ENCODE data around the gene SKAP2. TPM values are rescaled to one million over a fixed set of nuclear protein-coding genes. Genes with fewer than 3 reads are reported as not detected.
A peak's percentile ranks its signal among the peaks of the same experiment; 100 is the strongest.

The SKAP2 gene
- 10 to 100 TPM in 1 of 2 experiments, 1 to 10 TPM in 1; 9.1 to 10.2 TPM for total RNA-seq

DNA sequence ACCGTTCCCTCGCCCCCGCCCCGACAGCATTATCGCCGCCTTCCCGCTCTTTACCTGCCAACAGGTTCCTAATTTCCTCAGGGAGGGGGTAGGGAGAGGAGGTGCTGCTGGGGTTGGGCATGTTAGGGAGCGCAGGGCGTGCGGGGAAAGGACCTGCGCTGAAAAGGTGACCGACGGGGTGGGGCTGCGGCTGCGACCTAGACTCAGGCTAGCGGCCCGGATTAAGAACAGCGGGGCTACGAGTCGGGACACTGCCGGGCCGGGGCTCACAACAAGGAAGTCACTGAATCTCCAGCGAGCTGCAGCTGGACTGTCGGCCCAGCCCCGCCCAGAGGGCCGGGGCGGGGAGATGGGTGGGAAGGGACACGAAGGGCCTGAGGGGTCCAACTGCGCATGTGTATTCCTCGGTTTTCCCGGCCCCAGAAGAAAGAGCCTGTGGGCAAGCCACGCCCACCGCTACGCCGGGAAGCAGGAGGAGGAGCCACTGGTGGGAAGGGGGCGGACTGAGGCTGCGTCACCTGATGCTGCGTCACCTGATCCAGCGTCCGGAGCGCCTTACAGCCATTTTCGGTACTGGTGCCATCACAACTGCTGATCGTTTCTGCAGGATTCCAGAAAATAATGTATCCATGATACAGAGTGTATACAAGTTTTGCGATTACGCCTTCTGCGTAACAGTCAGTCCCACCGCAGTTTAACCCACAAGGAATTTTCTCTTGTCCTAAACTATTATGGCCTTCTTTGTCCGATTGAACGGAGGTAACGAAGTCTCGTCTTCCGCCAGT, at the start of gene SKAP2:
Gene SKAP2 (minus strand): TSS at position 282 of the 785 bp plus-strand sequence. CDS start 161 bp downstream, at position 121.
- Mint-ChIP-seq H3K4me1 (peaks cover 13% of the 10 kb centered on the region), H3K36me3 (peaks cover 3% of the 10 kb centered on the region), H3K4me3 (peak within 1 kb of the TSS; percentile 93), H3K27ac (peak within 1 kb of the TSS; percentile 83), H3K9me3 (peaks cover 2% of the 10 kb centered on the region), H3K27me3 (peaks cover 58% of the 10 kb centered on the region)
- DNase-seq: peak; percentile 89

- Mint-ChIP-seq H3K27ac (no peak overlapping the region), H3K9me3 (no peaks in the 10 kb centered on the region), H3K36me3 (no peaks in the 10 kb centered on the region), H3K4me3 (no peak overlapping the region), H3K4me1 (no peaks in the 10 kb centered on the region), H3K27me3 (peaks cover 15% of the 10 kb centered on the region)
- no peak for DNase-seq
Measured at GRCh38 chr7:26912933-26913536, 48.6 kb upstream of the SKAP2 start.

DNA sequence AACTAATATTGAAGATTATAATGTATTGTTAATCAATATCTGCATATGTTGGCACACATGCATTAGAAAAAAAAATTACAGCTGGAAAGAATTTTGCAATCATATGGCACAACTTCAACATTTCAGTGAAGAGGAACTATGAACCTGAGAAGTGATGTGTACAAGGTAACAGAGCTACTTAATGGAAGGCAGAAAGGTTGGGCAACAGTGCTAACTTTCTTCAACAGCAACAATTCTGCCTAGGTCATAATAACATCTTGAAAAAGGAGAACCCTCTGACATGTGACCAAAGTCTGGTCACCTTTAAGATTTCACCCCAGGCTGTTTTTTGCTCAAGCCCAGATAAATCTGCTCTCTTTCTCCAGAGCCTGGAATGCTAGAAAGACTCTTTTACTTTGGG, 47.9 kb upstream of the SKAP2 start:
- H3K27me3 Mint-ChIP-seq: peaks cover 8% of the 10 kb centered on the region

GRCh38 chr7:26910221-26910620, 45.8 kb upstream of the SKAP2 start:
- no peak for DNase-seq
- Mint-ChIP-seq H3K4me3 (no peak overlapping the region), H3K27ac (no peak overlapping the region), H3K9me3 (no peaks in the 10 kb centered on the region), H3K4me1 (no peaks in the 10 kb centered on the region), H3K27me3 (peaks cover 3% of the 10 kb centered on the region), H3K36me3 (no peaks in the 10 kb centered on the region)

More for the DNA sequence above, 47.9 kb upstream of the SKAP2 start:
- Mint-ChIP-seq H3K9me3 (no peaks in the 10 kb centered on the region), H3K27ac (no peak overlapping the region), H3K4me1 (no peaks in the 10 kb centered on the region), H3K4me3 (no peak overlapping the region), H3K36me3 (no peaks in the 10 kb centered on the region)
- no peak for DNase-seq

GRCh38 chr7:26900251-26900650, 35.9 kb upstream of the SKAP2 start:
- Mint-ChIP-seq H3K9me3 (no peaks in the 10 kb centered on the region), H3K4me3 (no peak overlapping the region), H3K27me3 (peaks cover 32% of the 10 kb centered on the region), H3K4me1 (no peaks in the 10 kb centered on the region), H3K27ac (no peak overlapping the region), H3K36me3 (no peaks in the 10 kb centered on the region)
- DNase-seq: no peak

DNA sequence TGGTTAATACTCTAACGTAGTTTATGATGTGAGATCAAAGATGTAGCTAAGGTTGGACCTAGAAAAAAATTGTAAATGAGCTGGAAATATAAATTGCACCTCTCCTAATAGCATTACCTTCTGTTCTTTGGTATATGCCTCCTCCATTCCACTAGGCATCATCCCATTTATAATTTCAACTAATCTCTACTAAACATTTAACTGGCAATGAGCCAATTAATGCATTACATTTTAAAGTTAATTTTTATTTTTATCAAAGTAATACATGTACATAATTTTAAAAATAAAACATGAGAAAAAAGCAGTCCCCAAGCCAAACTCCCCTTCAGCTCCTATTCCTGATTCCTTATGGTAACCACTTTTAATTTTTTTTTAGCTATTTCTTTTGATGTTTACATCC, 35.1 kb upstream of the SKAP2 start:
- H3K27ac Mint-ChIP-seq: no peak overlapping the region
- no peaks in the 10 kb centered on the region for H3K4me1 Mint-ChIP-seq
- H3K4me3 Mint-ChIP-seq: no peak overlapping the region
- no peaks in the 10 kb centered on the region for H3K36me3 Mint-ChIP-seq
- no peak for DNase-seq
- peaks cover 38% of the 10 kb centered on the region for H3K27me3 Mint-ChIP-seq
- no peaks in the 10 kb centered on the region for H3K9me3 Mint-ChIP-seq

- Mint-ChIP-seq H3K4me3 (no peak overlapping the region), H3K27ac (no peak overlapping the region), H3K27me3 (peaks cover 45% of the 10 kb centered on the region), H3K4me1 (no peaks in the 10 kb centered on the region), H3K36me3 (no peaks in the 10 kb centered on the region), H3K9me3 (no peaks in the 10 kb centered on the region)
- no peak for DNase-seq
Measured at GRCh38 chr7:26898891-26899290, 34.5 kb upstream of the SKAP2 start.

DNA sequence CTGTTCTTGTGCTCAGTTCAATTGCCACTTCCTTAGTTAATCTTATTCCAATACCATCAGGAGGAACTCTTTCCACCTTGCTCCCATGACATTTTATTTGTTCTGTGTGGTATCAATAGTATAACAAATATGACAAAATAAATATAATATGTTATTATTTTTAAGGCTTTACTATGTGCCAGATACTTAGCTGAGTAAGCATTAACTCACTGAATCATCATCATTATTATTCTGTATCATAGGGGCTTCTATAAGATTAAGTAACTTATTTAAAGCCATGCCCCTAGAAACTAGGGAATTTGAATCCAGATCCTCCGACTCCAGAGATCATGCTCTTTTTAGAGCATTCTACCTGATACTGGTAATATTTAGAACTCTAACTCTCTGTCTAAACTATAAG, 33.5 kb upstream of the SKAP2 start:
- H3K4me3 Mint-ChIP-seq: no peak overlapping the region
- H3K36me3 Mint-ChIP-seq: no peaks in the 10 kb centered on the region
- H3K27ac Mint-ChIP-seq: no peak overlapping the region
- no peaks in the 10 kb centered on the region for H3K9me3 Mint-ChIP-seq
- DNase-seq: no peak
- H3K4me1 Mint-ChIP-seq: no peaks in the 10 kb centered on the region
- peaks cover 52% of the 10 kb centered on the region for H3K27me3 Mint-ChIP-seq

GRCh38 chr7:26891400-26892350, 27.3 kb upstream of the SKAP2 start:
- H3K27me3 Mint-ChIP-seq: peaks cover 28% of the 10 kb centered on the region
- DNase-seq: no peak
- no peak overlapping the region for H3K27ac Mint-ChIP-seq
- H3K4me3 Mint-ChIP-seq: no peak overlapping the region
- no peaks in the 10 kb centered on the region for H3K36me3 Mint-ChIP-seq
- peaks cover 5% of the 10 kb centered on the region for H3K4me1 Mint-ChIP-seq
- H3K9me3 Mint-ChIP-seq: no peaks in the 10 kb centered on the region

GRCh38 chr7:26880852-26881251, 16.5 kb upstream of the SKAP2 start:
- DNase-seq: no peak
- H3K27me3 Mint-ChIP-seq: peaks cover 8% of the 10 kb centered on the region
- peaks cover 4% of the 10 kb centered on the region for H3K36me3 Mint-ChIP-seq
- peaks cover 17% of the 10 kb centered on the region for H3K9me3 Mint-ChIP-seq
- H3K27ac Mint-ChIP-seq: no peak overlapping the region
- no peak overlapping the region for H3K4me3 Mint-ChIP-seq
- H3K4me1 Mint-ChIP-seq: no peaks in the 10 kb centered on the region

DNA sequence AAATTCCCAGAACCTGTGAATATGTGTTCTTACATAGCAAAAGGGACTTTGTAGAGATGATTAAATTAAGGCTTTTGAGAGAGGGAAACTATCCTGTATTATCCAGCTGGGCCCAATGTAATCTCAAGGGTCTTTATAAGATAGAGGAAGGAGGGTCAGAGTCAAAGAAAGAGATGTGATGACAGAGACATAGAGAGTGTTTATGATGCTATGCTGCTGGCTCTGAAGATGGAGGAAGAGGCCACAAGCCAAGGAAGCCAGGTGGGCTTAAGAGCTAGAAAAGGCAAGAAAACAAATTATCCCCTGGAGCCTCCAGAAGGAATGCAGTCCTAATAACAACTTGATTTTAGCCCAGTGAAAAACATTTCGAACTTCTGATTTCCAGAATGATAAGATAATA, 15.3 kb upstream of the SKAP2 start:
- Mint-ChIP-seq H3K27ac (no peak overlapping the region), H3K4me1 (no peaks in the 10 kb centered on the region), H3K27me3 (peaks cover 10% of the 10 kb centered on the region), H3K36me3 (no peaks in the 10 kb centered on the region), H3K4me3 (no peak overlapping the region), H3K9me3 (peaks cover 9% of the 10 kb centered on the region)
- DNase-seq: no peak

GRCh38 chr7:26868841-26869495, 4.6 kb upstream of the SKAP2 start:
- Mint-ChIP-seq H3K4me3 (no peak overlapping the region), H3K27me3 (peaks cover 45% of the 10 kb centered on the region), H3K4me1 (peaks cover 7% of the 10 kb centered on the region), H3K9me3 (peaks cover 2% of the 10 kb centered on the region), H3K27ac (no peak overlapping the region), H3K36me3 (peaks cover 3% of the 10 kb centered on the region)
- no peak for DNase-seq

DNA sequence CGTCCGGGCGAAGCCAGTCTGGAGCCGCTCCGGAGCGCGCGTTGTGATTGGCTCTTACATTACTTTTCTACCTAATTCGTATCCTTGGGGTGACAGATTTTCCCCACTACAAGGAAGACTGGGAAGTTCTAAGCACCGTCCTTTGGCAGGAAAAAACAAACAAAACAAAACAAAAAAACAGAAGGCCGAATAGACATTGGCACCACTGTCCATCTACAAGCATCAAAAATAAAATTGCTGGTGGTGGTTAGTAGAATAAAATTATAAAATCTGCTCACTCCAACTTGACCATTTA, 651 bp upstream of the SKAP2 start:
- peaks cover 13% of the 10 kb centered on the region for H3K4me1 Mint-ChIP-seq
- H3K27ac Mint-ChIP-seq: peak overlapping the region; percentile 83
- H3K9me3 Mint-ChIP-seq: peaks cover 2% of the 10 kb centered on the region
- H3K36me3 Mint-ChIP-seq: peaks cover 3% of the 10 kb centered on the region
- peak overlapping the region; percentile 93 for H3K4me3 Mint-ChIP-seq
- DNase-seq: no peak
- peaks cover 58% of the 10 kb centered on the region for H3K27me3 Mint-ChIP-seq

DNA sequence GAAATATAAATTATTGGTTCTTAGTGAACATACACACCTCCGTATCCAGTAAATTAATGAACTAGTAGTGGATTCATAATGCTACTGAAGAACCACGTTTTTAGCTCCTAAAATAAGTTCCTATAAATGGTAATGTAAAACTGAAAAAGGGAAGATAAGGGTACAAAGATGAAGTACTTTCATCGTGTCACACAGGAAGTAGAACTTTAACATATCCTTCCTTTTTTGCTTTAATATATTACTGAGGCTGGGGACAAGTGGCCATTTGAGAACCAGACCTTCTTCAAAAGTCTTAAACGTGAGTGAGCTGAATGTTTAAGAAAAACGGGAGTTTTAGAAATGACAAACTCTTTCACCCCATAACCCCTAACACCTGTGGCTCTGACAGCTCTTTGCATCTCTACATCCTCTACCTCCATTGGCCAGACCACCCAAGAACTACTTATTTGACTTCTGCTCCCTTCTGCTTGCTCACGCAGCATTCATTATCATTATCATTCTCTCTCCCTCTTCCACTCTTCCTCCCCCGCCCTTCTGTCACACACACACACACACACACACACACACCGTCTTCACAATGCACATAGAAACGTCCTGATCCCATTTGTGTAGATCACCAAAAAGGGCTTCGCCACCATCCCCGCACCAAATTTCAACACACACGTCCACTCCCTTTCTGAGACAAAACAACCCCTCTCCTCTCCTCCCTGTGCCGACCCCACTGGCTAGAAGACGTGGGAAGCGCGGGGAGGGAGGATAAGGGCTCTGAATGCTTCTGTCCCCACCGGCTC, 677 bp downstream of the SKAP2 start:
- Mint-ChIP-seq H3K27me3 (peaks cover 59% of the 10 kb centered on the region), H3K9me3 (peaks cover 2% of the 10 kb centered on the region), H3K27ac (peak overlapping the region; percentile 83), H3K36me3 (peaks cover 3% of the 10 kb centered on the region), H3K4me1 (peaks cover 10% of the 10 kb centered on the region), H3K4me3 (peak overlapping the region; percentile 93)
- peak; percentile 14 for DNase-seq
